Body of pancreas (tissue), 4 donors: ENCODE results near the gene RANBP17.

ENCODE experiments used
- CTCF ChIP-seq, 7 experiments: fragments of 450-650 bp in 4 of 7; fragments of 200-600 bp in 3 of 7; sonication (generic) in 3 of 7; IDR thresholded peaks; one replicate each; pipeline ENCODE4 v1.5.1; 2016 to 2019; ENCODE audit warnings: antibody characterized with exemption in 7 of 7
- POLR2A ChIP-seq, 3 donors: fragments of 450-650 bp; IDR thresholded peaks; one replicate each; pipeline ENCODE4 v1.6.1; 2016; ENCODE audit warnings: antibody characterized with exemption in 3 of 3, mild to moderate bottlenecking in 2 of 3

- TF ChIP-seq POLR2A (IDR thresholded peaks at IDR 0.05) = no peak
- no peak for TF ChIP-seq CTCF (IDR thresholded peaks at IDR 0.05)
Observed at GRCh38 chr5:170848033-170848432, 13.8 kb upstream of the RANBP17 start.
